GM10266 (cell line): ENCODE data around the gene C19orf85.
"Not testable (repeated sequence)": the region's sequence is repeated elsewhere in the genome, so short reads cannot be mapped to it uniquely, and the experiment has no call there.

Experiments
- DNase-seq: peaks from one replicate; pipeline ENCODE4 v3.0.0; 2012; ENCODE audit errors: extremely low spot score
- CTCF ChIP-seq: IDR thresholded peaks from 2 replicates; pipeline ENCODE4 v1.5.1; 2012; ENCODE audit warnings: mild to moderate bottlenecking, low read depth; ENCODE audit not compliant: control insufficient read depth, insufficient read depth; ENCODE audit errors: missing control alignments

The C19orf85 gene

GRCh38 chr19:55452749-55453346 lies 11.7 kb downstream of the C19orf85 start:
- no peak for TF ChIP-seq CTCF
- DNase-seq: no peak

GRCh38 chr19:55451965-55452748 lies 12.4 kb downstream of the C19orf85 start:
- DNase-seq: no peak

GRCh38 chr19:55451163-55451964 lies 13.2 kb downstream of the C19orf85 start:
- DNase-seq: no peak
- TF ChIP-seq CTCF: no peak

More at GRCh38 chr19:55451965-55452748, 12.4 kb downstream of the C19orf85 start:
- TF ChIP-seq CTCF: no peak

- no peak for TF ChIP-seq CTCF
- DNase-seq: no peak
Observed at GRCh38 chr19:55449469-55449868, 15.1 kb downstream of the C19orf85 start.

GRCh38 chr19:55448175-55448490 lies 16.4 kb downstream of the C19orf85 start:
- DNase-seq: not testable (repeated sequence)

- DNase-seq: no peak
- no peak for TF ChIP-seq CTCF
Observed at GRCh38 chr19:55447421-55448174, 17.0 kb downstream of the C19orf85 start.

- DNase-seq: no peak
- no peak for TF ChIP-seq CTCF
Observed at GRCh38 chr19:55446060-55446459, 18.5 kb downstream of the C19orf85 start.
